Stimulated activated naive B cell treated with anti-CD40 and anti-IgM and Interleukin-4, amounts not matched to agents 10 μg/mL and 1 μg/mL and 100 μg/mL, for 72 hours (primary cell): ENCODE data around the gene CTSV.
A peak's percentile ranks its signal among the peaks of the same experiment; 100 is the strongest.
"Not testable (repeated sequence)": the region's sequence is repeated elsewhere in the genome, so short reads cannot be mapped to it uniquely, and the experiment has no call there.

Source experiments
- ATAC-seq, 2 donors: fragments of 150-1000 bp; cut with Tn5 transposase; replicated peaks; 2 replicates each; pipeline ENCODE4 v1.10.0; 2021; ENCODE audit warnings: moderate library complexity in 1 of 2
- DNase-seq: peaks from one replicate; pipeline ENCODE4 v3.0.0; 2021
- H3K27ac Mint-ChIP-seq: one replicate; pipeline ENCODE4 v1.8.0; 2022; ENCODE audit warnings: mild to moderate bottlenecking, mixed read lengths
- H3K27me3 Mint-ChIP-seq, 2 donors: one replicate each; pipeline ENCODE4 v1.8.0; 2022; ENCODE audit warnings: mixed read lengths in 2 of 2
- H3K36me3 Mint-ChIP-seq, 2 donors: one replicate each; pipeline ENCODE4 v1.8.0; 2022; ENCODE audit warnings: mixed read lengths in 2 of 2, mild to moderate bottlenecking in 1 of 2
- H3K4me1 Mint-ChIP-seq, 2 donors: one replicate each; pipeline ENCODE4 v1.8.0; 2022; ENCODE audit warnings: mixed read lengths in 2 of 2, mild to moderate bottlenecking in 1 of 2
- H3K4me3 Mint-ChIP-seq, 2 donors: one replicate each; pipeline ENCODE4 v1.8.0; 2022; ENCODE audit warnings: mild to moderate bottlenecking in 2 of 2, mixed read lengths in 2 of 2, moderate library complexity in 1 of 2
- H3K9me3 Mint-ChIP-seq, 2 donors: one replicate each; pipeline ENCODE4 v1.8.0; 2022; ENCODE audit warnings: mixed read lengths in 2 of 2, mild to moderate bottlenecking in 1 of 2

The CTSV gene

DNA sequence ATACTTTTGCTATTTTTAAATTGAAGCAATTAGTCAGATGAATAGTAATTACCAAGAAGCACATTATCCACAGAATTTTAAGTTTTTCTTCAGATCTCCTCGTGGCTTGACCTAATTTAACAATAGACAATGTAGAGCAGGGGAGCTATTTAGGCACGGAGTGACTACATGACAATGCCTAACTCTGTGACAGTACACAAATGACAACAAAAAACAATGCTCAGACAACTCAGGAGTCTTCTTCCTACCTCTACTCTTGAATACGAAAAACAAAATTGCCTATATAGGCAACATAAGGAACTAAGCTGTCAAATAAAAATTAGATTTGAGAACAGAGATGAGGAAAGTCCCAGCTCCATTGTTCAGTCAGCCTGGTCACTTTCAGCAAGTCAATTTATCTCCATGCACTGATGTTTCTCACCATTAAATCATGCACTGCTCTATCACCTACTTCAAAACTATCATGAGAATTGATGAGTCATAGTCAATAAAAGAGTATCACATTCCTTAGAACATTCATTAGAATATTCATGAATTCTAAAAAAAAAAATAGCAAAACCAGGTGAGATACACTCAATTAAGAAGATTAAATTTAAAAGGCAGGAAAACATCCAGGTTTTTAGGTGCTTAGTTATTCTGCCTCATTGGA is 38.7 kb downstream of the CTSV start:
- peaks cover 27 to 61% of the 10 kb centered on the region in 2 donors for H3K4me1 Mint-ChIP-seq
- not testable (repeated sequence) for H3K9me3 Mint-ChIP-seq, H3K36me3 Mint-ChIP-seq, DNase-seq, H3K27me3 Mint-ChIP-seq
- H3K4me3 Mint-ChIP-seq: peak overlapping the region in 1 of 2 donors; percentile 47
- peak; percentile 46 for ATAC-seq
- peak overlapping the region; percentile 59 for H3K27ac Mint-ChIP-seq

DNA sequence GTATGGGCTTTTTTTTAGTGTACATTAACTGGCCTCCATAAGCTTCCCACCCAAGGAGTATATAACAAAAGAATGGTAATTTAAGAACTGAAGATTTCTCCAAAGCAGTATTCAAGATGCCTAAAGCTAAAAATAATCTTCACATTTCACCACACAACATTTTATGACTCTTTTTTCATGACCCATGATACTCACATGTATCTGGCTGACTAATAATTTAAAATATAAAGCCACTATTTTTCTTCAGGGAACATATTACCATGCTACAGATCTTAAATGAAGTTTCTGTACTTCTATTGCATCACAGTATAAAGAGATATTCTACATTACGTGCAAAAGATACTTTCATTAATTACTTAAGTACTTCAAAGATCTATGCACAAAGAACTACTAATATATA is 39.2 kb downstream of the CTSV start:
- peaks cover 27 to 61% of the 10 kb centered on the region in 2 donors for H3K4me1 Mint-ChIP-seq

DNA sequence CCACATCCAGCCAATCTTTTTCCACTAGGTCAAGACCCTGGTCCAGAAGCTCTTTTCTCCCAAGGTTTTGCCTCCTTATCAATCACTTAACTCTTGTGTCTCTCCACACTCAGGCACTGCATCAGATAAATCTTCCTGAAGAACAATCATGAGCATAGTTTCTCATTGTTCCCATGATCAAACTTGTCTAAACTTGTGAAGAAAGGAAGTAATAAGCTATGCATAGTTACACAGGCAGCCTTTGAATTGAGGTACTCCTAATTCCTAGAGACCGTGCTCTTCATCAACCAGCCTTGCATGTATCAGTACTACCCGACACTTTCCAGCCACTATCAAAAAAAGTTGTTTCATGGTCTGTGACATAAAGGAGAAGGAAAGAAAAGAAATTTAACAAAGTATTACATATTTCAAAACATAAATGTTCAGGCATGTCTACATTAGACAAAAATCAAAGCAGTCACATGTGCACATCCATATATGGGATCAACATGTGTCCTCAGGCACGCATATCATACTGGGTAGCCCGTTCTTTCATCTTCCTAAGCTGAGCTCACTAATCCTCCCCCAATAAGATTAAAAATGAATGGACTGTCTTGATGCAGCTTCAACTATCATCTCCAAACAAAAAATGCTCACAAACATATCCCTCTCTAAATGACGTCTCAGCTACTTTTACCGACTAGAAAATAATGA is 41.8 kb downstream of the CTSV start:
- not testable (repeated sequence) for H3K4me3 Mint-ChIP-seq, H3K9me3 Mint-ChIP-seq, DNase-seq, H3K27me3 Mint-ChIP-seq, H3K36me3 Mint-ChIP-seq, ATAC-seq
- Mint-ChIP-seq H3K27ac (peak overlapping the region; percentile 31), H3K4me1 (peaks cover 24 to 50% of the 10 kb centered on the region in 2 donors)

More for the DNA sequence above, 39.2 kb downstream of the CTSV start:
- not testable (repeated sequence) for H3K4me3 Mint-ChIP-seq, H3K9me3 Mint-ChIP-seq, H3K27me3 Mint-ChIP-seq, H3K36me3 Mint-ChIP-seq, ATAC-seq, DNase-seq, H3K27ac Mint-ChIP-seq

DNA sequence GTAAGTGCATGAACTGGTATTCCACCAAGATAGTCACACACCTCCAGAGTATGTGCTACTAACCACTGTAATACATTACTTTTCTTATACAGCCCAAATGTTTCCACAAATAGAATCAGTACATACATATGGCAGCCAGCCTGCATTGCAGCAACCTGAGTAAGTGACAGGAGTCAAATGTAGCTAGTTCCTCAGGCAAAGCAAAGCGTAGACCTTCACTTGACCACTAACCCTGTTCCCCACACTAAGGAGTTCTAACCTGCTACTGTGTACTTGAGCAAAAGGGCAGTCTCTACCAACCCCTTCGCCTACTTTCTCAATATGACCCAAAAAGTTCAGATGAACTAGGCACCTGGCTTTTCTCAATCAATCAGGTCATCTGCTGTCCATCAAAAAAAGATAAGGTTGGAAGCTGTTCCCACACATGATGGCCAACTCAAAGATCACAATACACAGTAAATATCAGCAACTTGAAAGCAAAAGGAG is 44.4 kb downstream of the CTSV start:
- H3K27me3 Mint-ChIP-seq, H3K4me3 Mint-ChIP-seq, DNase-seq, H3K27ac Mint-ChIP-seq, H3K9me3 Mint-ChIP-seq, ATAC-seq, H3K36me3 Mint-ChIP-seq: not testable (repeated sequence)
- peaks cover 17 to 36% of the 10 kb centered on the region in 2 donors for H3K4me1 Mint-ChIP-seq

DNA sequence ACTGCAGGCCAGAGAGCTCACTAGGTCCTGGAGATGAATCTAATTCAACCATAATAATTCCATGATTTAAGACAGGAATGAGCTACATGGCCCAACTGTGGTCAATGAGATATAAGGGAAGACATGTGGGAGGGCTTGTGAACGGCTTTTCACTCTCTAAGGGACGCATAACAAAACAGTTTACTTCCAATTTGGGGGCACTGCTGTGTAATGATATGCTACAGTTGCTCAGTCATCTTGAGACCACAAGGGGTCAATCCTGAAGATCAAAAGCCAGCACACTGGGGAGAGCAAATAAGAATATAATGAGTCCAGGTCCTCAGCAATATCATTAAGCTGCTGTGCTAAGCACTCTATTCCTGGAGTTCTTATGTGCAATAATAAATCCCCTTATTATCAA is 46.6 kb downstream of the CTSV start:
- H3K4me1 Mint-ChIP-seq: peaks cover 18 to 45% of the 10 kb centered on the region in 2 donors

DNA sequence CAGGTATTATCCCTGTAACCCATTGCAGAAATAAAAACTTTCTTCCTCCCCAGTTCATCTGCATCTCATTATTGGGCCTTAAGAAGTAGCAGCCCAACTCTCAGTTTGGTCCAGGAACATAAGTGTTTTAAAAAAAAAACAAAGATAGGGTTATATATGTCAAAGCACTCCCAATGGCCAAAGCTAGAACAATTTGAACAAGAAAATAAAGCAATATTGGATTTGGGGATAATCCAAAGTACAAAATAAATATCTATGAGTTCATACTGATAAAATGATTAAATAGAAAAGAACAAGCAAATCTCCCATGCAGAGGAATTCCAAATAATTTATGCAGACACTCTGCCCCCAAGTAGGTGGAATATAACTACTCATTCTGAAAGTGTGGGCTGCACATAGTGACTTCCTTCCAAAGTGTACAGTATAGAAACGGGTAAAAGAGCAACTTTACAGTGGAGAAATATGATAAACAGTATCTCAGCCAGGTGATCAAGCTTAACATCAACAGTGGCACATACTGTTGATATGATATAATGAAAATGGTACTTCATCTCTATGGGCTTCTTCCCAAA is 49.1 kb downstream of the CTSV start:
- Mint-ChIP-seq H3K4me1 (peaks cover 16 to 40% of the 10 kb centered on the region in 2 donors), H3K27ac (peak overlapping the region; percentile 57), H3K4me3 (peak overlapping the region in 1 of 2 donors; percentile 23)
- not testable (repeated sequence) for DNase-seq, H3K27me3 Mint-ChIP-seq, H3K36me3 Mint-ChIP-seq, H3K9me3 Mint-ChIP-seq
- ATAC-seq: peak; percentile 79 to 90

More for the DNA sequence above, 46.6 kb downstream of the CTSV start:
- H3K4me3 Mint-ChIP-seq, H3K9me3 Mint-ChIP-seq, H3K27me3 Mint-ChIP-seq, ATAC-seq, DNase-seq, H3K36me3 Mint-ChIP-seq, H3K27ac Mint-ChIP-seq: not testable (repeated sequence)

DNA sequence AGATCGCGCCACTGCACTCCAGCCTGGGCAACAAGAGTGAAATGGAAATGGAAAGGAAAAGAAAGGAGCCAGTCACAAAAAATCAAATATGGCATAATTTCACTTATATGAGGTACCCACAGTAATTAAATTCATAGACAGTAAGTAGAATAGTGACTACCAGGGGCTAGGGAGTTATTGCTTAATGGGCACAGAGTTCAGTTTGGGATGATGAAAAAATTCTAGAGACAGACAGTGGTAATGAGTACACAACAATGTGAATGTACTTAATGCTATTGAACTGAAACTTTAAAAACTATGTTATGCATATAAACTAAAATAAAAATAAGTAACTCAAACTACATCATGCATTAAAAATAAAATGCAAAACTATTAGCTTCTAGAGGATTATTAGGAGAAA is 54.1 kb downstream of the CTSV start:
- not testable (repeated sequence) for H3K4me3 Mint-ChIP-seq, H3K27me3 Mint-ChIP-seq, H3K9me3 Mint-ChIP-seq, DNase-seq, H3K36me3 Mint-ChIP-seq, ATAC-seq, H3K27ac Mint-ChIP-seq
- H3K4me1 Mint-ChIP-seq: peaks cover 13 to 28% of the 10 kb centered on the region in 2 donors

DNA sequence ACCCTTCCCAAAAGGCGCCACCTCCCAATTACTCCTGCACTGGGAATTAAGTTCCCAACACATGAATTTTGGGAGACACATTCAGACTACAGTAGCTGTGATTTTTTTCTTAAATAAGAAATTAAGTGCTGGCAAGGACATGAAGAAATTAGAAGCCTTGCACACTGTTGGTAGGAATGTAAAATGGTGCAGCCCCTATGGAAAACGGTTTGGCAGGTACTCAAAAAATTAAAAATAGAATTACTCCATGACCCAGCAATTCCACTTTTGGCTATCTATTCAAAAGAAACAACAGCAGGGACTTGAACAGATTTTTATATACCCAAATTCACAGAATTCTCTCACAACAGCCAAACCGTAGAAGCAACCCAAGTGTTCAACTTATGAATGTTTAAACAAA is 54.8 kb downstream of the CTSV start:
- not testable (repeated sequence) for H3K36me3 Mint-ChIP-seq, H3K9me3 Mint-ChIP-seq, DNase-seq, H3K27me3 Mint-ChIP-seq, H3K27ac Mint-ChIP-seq, H3K4me3 Mint-ChIP-seq, ATAC-seq
- peaks cover 13 to 27% of the 10 kb centered on the region in 2 donors for H3K4me1 Mint-ChIP-seq

DNA sequence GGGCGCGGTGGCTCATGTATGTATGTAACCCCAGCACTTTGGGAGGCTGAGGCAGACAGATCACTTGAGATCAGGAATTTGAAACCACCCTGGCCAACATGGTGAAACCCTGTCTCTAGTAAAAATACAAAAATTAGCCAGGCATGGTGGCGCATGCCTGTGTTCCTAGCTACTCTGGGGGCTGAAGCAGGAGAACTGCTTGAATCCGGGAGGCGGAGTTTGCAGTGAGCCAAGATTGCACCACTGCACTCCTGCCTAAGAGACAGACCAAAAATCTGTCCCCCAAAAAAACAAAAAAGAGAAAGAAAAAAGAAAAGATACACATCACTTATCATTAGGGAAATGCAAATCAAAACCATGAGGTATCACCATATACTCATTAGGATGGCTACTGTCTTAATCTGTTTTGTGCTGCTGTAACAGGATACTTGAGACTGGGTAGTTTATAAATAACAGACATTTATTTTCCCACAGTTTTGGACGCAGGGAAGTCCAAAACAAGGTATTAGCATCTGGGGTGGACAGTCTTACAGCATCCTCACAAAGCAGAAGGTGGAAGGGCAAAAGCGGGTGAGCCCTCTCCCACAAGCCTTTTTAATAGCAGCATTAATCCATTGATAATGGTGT is 55.3 kb downstream of the CTSV start:
- DNase-seq, ATAC-seq, H3K27me3 Mint-ChIP-seq, H3K4me3 Mint-ChIP-seq, H3K27ac Mint-ChIP-seq, H3K36me3 Mint-ChIP-seq, H3K9me3 Mint-ChIP-seq: not testable (repeated sequence)
- H3K4me1 Mint-ChIP-seq: peaks cover 12 to 31% of the 10 kb centered on the region in 2 donors
